KMS-11 (cell line): Measurements from ENCODE around the gene MORN1.

Experiments used
- H2AFZ ChIP-seq: fragments of 200-600 bp; sonication (generic); 2 replicates; pipeline ENCODE4 v1.6.1; 2016; ENCODE audit warnings: antibody characterized with exemption, mixed run types, low read depth
- H3K27ac ChIP-seq: fragments of 200-600 bp; sonication (generic); 2 replicates; pipeline ENCODE4 v1.6.1; 2016; ENCODE audit warnings: mild to moderate bottlenecking, mixed run types
- H3K27me3 ChIP-seq: fragments of 200-600 bp; sonication (generic); 2 replicates; pipeline ENCODE4 v1.6.1; 2017; ENCODE audit warnings: mild to moderate bottlenecking, low read depth, mixed run types, moderate library complexity; ENCODE audit not compliant: insufficient read depth
- H3K36me3 ChIP-seq: fragments of 200-600 bp; sonication (generic); 2 replicates; pipeline ENCODE4 v1.6.1; 2017; ENCODE audit warnings: mild to moderate bottlenecking, mixed run types; ENCODE audit not compliant: insufficient read depth
- H3K4me1 ChIP-seq: fragments of 200-600 bp; sonication (generic); 2 replicates; pipeline ENCODE4 v1.6.1; 2016; ENCODE audit warnings: mild to moderate bottlenecking, low read depth, mixed run types; ENCODE audit not compliant: poor library complexity, severe bottlenecking
- H3K4me2 ChIP-seq: fragments of 200-600 bp; sonication (generic); 2 replicates; pipeline ENCODE4 v1.7.0; 2016; ENCODE audit warnings: mild to moderate bottlenecking, mixed run types
- H3K4me3 ChIP-seq: fragments of 200-600 bp; sonication (generic); IDR thresholded peaks from 2 replicates; pipeline ENCODE4 v1.6.1; 2017; ENCODE audit warnings: low read depth, low read length, mixed read lengths; ENCODE audit not compliant: insufficient read depth
- H3K79me2 ChIP-seq: fragments of 200-600 bp; sonication (generic); 2 replicates; pipeline ENCODE4 v1.6.1; 2016; ENCODE audit warnings: low read depth, mixed run types; ENCODE audit not compliant: insufficient read depth
- H3K9ac ChIP-seq: fragments of 200-600 bp; sonication (generic); 2 replicates; pipeline ENCODE4 v1.6.1; 2016; ENCODE audit warnings: mild to moderate bottlenecking, mixed run types
- H4K20me1 ChIP-seq: fragments of 200-600 bp; sonication (generic); 2 replicates; pipeline ENCODE4 v1.6.1; 2016; ENCODE audit warnings: mild to moderate bottlenecking, mixed run types; ENCODE audit not compliant: insufficient read depth
- CTCF ChIP-seq: fragments of 200-600 bp; sonication (generic); conservative IDR thresholded peaks from 2 replicates; pipeline ENCODE4 v1.6.1; 2017; ENCODE audit warnings: low read depth, mild to moderate bottlenecking, antibody characterized with exemption, low read length, moderate library complexity, mixed read lengths

The MORN1 gene

GRCh38 chr1:2358651-2359640 is 32.4 kb downstream of the MORN1 start:
- Histone ChIP-seq H3K27me3 (peaks cover 63% of the 10 kb centered on the region), H3K4me1 (no peaks in the 10 kb centered on the region), H4K20me1 (no peaks in the 10 kb centered on the region), H3K36me3 (no peaks in the 10 kb centered on the region), H3K4me2 (no peak overlapping the region), H2AFZ (no peak overlapping the region), H3K79me2 (no peaks in the 10 kb centered on the region), H3K4me3 (no peak overlapping the region), H3K9ac (no peak overlapping the region), H3K27ac (no peak overlapping the region)
- no peak for TF ChIP-seq CTCF

GRCh38 chr1:2358072-2358471 is 33.3 kb downstream of the MORN1 start:
- Histone ChIP-seq H3K4me3 (no peak overlapping the region), H3K79me2 (no peaks in the 10 kb centered on the region), H2AFZ (no peak overlapping the region), H3K27ac (no peak overlapping the region), H3K36me3 (no peaks in the 10 kb centered on the region), H3K4me2 (no peak overlapping the region), H3K4me1 (no peaks in the 10 kb centered on the region), H3K9ac (no peak overlapping the region), H3K27me3 (peaks cover 71% of the 10 kb centered on the region), H4K20me1 (no peaks in the 10 kb centered on the region)
- no peak for TF ChIP-seq CTCF

- Histone ChIP-seq H3K9ac (no peak overlapping the region), H2AFZ (no peak overlapping the region), H3K4me1 (no peaks in the 10 kb centered on the region), H3K27me3 (peaks cover 80% of the 10 kb centered on the region), H3K79me2 (no peaks in the 10 kb centered on the region), H3K36me3 (no peaks in the 10 kb centered on the region), H4K20me1 (no peaks in the 10 kb centered on the region), H3K4me2 (no peak overlapping the region), H3K4me3 (no peak overlapping the region), H3K27ac (no peak overlapping the region)
- TF ChIP-seq CTCF = no peak
Observed at GRCh38 chr1:2356911-2357845, 34.2 kb downstream of the MORN1 start.

GRCh38 chr1:2356401-2356800 is 35.0 kb downstream of the MORN1 start:
- Histone ChIP-seq H3K27ac (no peak overlapping the region), H3K4me3 (no peak overlapping the region), H3K36me3 (no peaks in the 10 kb centered on the region), H3K79me2 (no peaks in the 10 kb centered on the region), H3K4me2 (no peak overlapping the region), H4K20me1 (no peaks in the 10 kb centered on the region), H3K9ac (no peak overlapping the region), H2AFZ (no peak overlapping the region), H3K4me1 (no peaks in the 10 kb centered on the region), H3K27me3 (peaks cover 83% of the 10 kb centered on the region)
- no peak for TF ChIP-seq CTCF
